ENCODE results near the gene RANBP10.

DNA sequence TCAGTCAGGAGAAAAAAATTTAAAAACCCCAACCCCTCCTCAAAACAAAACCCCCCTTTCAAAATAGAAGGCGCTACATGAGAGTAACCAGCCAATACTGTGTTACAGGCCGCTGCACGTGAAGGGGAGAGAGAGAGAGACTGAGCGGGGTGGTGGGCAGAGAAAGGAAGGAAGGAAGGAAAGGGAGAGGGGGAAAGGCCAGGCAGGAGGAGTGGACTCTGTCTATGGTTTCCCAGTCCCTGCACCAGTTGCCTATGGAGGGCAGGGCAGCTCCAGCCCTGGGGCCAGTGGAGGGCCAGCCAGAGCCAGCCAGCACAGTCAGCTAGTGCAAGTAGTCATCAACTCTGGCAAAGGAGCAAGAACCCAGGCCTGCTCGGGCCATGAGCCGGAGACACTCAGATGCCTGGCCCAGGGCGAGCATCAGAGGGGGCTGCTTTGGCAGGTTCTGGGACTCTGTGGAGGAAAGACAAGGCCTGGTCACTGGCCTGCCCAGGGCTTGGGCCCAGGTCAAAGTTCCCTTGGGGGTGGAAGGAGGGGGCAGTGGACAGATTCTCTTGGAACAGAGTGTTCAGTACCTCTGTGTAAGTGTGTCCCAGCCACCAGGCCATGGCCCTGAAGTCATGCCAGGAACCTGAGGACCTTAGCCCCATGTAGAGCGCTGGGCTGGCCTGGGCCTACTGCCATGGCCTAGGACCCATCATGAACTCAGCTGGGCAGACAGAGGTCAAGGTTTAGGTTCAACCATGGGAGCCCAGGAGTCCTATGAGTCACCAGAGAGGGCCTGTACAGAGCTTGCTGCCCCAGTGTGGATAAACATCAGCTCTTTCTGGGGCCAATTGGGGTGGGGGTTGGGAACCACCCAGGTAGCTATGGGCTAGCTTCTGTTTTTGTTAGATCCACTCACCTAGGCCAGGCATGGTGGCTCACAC is 80.0 kb downstream of the RANBP10 start:
- TF ChIP-seq POLR2A (IDR thresholded peaks at IDR 0.05) (no peak), CTCF (IDR thresholded peaks at IDR 0.05) (no peak)

Measured in breast epithelium (tissue), 3 donors.